BJ (cell line): ENCODE results near the gene SOBP. TPM values are rescaled to one million over a fixed set of nuclear protein-coding genes. Genes with fewer than 3 reads are reported as not detected.

Source experiments
- CTCF ChIA-PET: fragments of 350-600 bp; formaldehyde crosslinking; extraction: SDS; loops from one replicate; lab custom pipeline; 2021; ENCODE audit warnings: antibody characterized with exemption, inconsistent platforms; lab: Yijun Ruan, JAX
- POLR2A ChIA-PET: fragments of 300-600 bp; sonication (Branson Sonifier 250); formaldehyde crosslinking; extraction: SDS; loops from one replicate; lab custom pipeline; 2021; ENCODE audit warnings: antibody characterized with exemption; lab: Charles Lee
- DNase-seq: peaks from one replicate; pipeline ENCODE4 v3.0.0-alpha.2; 2011; ENCODE audit warnings: low read depth
- H3K27me3 ChIP-seq: 2 replicates; pipeline ENCODE4 v1.6.0; 2011; ENCODE audit warnings: low read length; ENCODE audit not compliant: control insufficient read depth, insufficient read depth
- H3K36me3 ChIP-seq: 2 replicates; pipeline ENCODE4 v1.5.1; 2011; ENCODE audit warnings: low read length; ENCODE audit not compliant: control insufficient read depth, insufficient read depth
- H3K4me3 ChIP-seq: 2 replicates; pipeline ENCODE4 v1.5.1; 2011; ENCODE audit warnings: low read depth, mild to moderate bottlenecking, control low read depth, low read length
- polyA plus RNA-seq: library from polyadenylated mRNA; depleted of rRNA; stranded (reverse); fragments of >200 nt; gene quantifications from 2 replicates; pipeline ENCODE4 v1.2.3, GENCODE V29; 2011
- TF ChIP-seq, protein P1 (sequence below): IDR thresholded peaks from 2 replicates; pipeline ENCODE4 v1.5.1; 2011; ENCODE audit warnings: low read depth, mild to moderate bottlenecking, control low read depth, inconsistent platforms, low read length, moderate library complexity; ENCODE audit not compliant: insufficient read depth

SOBP gene
- polyA plus RNA-seq, 1 experiment = not detected

DNA sequence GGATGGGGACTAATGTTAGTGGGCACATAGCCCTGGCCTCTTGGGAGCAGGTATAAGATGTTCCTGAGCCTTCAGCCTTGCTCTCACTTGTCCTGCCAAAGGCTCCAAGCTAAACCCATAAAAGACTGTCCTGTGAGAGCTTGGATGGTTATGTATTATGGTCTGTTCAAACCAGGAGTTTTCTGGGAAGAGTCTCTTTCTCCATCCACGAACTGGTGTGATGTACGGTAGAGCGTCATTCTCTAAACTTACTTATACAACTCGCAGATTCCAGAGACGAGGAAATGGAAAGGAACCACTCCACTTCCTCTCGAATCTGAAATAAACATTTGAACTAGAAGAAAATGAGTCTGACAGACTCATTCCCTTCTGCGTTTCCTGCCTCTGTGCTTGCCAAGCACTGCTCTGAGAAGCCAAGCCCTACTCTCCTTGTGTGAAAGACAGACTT, 5.3 kb downstream of the SOBP start:
- ChIA-PET POLR2A (no interaction called here), CTCF (no interaction called here)
- Histone ChIP-seq H3K4me3 (no peak overlapping the region), H3K27me3 (peaks cover 22% of the 10 kb centered on the region), H3K36me3 (no peaks in the 10 kb centered on the region)
- TF ChIP-seq, protein P1, sequence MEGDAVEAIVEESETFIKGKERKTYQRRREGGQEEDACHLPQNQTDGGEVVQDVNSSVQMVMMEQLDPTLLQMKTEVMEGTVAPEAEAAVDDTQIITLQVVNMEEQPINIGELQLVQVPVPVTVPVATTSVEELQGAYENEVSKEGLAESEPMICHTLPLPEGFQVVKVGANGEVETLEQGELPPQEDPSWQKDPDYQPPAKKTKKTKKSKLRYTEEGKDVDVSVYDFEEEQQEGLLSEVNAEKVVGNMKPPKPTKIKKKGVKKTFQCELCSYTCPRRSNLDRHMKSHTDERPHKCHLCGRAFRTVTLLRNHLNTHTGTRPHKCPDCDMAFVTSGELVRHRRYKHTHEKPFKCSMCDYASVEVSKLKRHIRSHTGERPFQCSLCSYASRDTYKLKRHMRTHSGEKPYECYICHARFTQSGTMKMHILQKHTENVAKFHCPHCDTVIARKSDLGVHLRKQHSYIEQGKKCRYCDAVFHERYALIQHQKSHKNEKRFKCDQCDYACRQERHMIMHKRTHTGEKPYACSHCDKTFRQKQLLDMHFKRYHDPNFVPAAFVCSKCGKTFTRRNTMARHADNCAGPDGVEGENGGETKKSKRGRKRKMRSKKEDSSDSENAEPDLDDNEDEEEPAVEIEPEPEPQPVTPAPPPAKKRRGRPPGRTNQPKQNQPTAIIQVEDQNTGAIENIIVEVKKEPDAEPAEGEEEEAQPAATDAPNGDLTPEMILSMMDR = no peak
- no peak for DNase-seq

DNA sequence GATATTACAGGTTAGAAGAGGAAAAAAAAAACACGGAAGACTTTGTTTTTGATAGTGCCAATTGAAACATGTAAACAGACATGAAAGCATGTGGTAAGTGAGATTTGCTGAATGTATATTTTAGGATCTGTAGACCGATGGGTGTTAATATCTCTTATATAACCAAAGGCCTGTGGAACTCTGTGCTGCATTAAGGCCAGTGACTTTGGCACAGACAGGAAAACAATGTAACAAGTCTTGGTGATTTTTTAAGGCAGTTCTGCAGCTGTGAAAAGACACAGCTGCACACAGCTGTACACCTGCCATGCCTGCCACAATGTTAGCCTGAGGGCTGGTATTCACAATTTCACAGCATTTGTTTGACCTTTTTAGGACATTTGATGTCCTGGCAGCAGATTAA, 6.1 kb downstream of the SOBP start:
- no peak for DNase-seq
- TF ChIP-seq, protein P1 = no peak
- Histone ChIP-seq H3K36me3 (no peaks in the 10 kb centered on the region), H3K4me3 (no peak overlapping the region), H3K27me3 (peaks cover 17% of the 10 kb centered on the region)
- ChIA-PET CTCF (no interaction called here), POLR2A (no interaction called here)

DNA sequence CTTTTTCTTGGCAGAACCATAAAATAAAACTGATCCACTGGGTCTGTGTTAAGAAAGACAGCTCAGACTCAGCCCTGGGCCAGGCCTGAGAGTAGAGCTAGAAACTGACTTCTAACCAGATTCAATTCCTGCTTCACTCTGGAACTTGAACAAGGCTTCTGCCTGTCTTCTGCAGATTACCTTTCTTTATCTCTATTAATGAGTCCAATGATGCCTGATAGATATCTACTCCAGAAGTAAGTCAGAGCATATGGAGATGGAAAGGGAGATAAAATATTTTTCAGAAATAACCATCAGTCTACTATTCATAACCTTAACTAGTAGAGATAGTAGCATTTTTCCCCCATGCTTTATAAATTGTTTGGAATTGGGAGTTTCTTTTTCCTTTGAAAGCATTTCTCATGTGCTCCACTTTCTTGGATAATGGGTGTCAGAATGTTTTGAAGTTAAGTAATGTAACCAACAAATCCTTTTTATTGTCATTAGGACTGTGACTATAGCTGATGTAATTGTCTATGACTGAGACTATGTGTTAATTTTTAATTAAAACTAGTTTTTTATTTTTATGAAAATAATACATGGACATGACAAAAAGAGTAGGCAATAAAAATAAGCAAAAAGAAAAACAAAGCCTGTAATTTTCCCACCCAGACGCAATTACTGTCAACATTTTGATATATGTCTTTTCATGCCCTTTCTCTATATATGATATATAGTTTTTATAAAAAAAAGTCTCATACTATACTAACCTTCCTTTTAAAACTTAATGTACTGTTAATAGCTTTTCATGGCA, 7.2 kb downstream of the SOBP start:
- ChIA-PET POLR2A (no interaction called here), CTCF (interaction anchor here (1.6 kb wide), 1 partner anchor 8 kb away, joined by 5 read pairs; no protein-coding TSS in a partner anchor)
- H3K36me3 ChIP-seq = no peaks in the 10 kb centered on the region
- DNase-seq = no peak
- no peak overlapping the region for H3K4me3 ChIP-seq
- peaks cover 7% of the 10 kb centered on the region for H3K27me3 ChIP-seq
- TF ChIP-seq, protein P1 = no peak

DNA sequence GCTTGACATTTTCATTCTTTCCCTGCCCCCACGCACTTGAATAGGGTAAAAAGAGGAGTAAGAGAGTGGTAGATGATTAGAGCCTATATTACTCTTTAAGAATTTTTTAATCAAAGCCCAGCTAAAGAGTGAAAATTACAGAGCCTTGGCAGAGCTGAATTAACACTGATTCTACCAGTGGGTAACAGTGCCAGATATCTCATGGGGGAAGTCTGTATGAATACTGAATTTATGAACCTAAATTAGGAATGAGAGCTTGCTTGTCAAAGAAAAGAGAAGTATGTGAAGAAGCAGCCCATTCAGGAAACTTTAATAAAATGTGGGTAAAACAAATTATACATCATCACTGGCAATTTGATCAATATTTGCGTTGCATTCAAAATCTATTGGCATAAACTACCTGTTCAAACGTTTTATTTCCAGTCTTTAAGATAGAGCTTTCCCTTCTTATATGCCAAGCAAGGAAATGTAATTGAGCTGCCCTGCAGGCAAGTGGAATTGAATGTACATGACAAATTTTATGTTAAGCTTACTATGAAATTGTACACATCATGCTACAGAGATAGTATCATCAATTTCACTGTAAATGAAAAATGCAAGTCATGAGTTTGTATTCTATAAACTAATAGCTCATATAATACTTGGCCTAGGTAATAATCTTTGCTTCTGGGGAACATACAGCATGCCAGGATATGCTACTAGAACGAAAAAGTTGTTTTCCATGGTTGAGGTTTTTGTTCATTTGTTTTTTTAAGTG, 14.5 kb downstream of the SOBP start:
- no peak overlapping the region for H3K4me3 ChIP-seq
- ChIA-PET POLR2A (no interaction called here), CTCF (interaction anchor here (0.6 kb wide), 1 partner anchor 103 kb away, joined by 3 read pairs; no protein-coding TSS in a partner anchor)
- no peaks in the 10 kb centered on the region for H3K27me3 ChIP-seq
- TF ChIP-seq, protein P1 = no peak
- no peaks in the 10 kb centered on the region for H3K36me3 ChIP-seq
- DNase-seq = no peak

DNA sequence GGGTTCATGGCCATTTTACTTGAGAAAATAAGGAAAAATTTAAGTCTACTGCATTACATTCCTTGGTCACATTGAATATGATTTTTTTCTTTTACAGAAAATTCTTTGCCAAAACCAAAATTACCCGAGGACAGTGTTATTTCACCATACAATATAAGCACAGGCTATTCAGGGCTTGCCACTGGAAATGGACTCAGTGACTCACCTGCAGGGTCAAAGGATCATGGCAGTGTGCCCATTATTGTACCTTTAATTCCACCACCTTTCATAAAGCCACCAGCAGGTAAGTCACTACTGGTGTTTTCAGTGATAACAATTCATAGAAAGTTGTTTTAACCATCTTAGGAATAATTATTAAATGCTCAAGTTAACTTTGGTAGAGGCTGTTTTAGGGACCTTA, 16.2 kb downstream of the SOBP start:
- no peak for DNase-seq
- Histone ChIP-seq H3K27me3 (no peaks in the 10 kb centered on the region), H3K4me3 (no peak overlapping the region), H3K36me3 (no peaks in the 10 kb centered on the region)
- ChIA-PET POLR2A (no interaction called here), CTCF (no interaction called here)
- TF ChIP-seq, protein P1 = no peak
